SU-DHL-6 (cell line): ENCODE data around the gene SNX30.

Experiments
- EZH2phosphoT487 ChIP-seq: fragments of 200-600 bp; sonication (generic), shearing (Covaris generic); conservative IDR thresholded peaks from 2 replicates; pipeline ENCODE4 v1.6.1; 2018; ENCODE audit warnings: mild to moderate bottlenecking, antibody characterized with exemption, low read length, moderate library complexity, mixed read lengths
- TF ChIP-seq, protein P1 (sequence below): fragments of 200-600 bp; sonication (generic); IDR thresholded peaks from one replicate; pipeline ENCODE4 v1.5.1; 2017; ENCODE audit warnings: antibody characterized with exemption, mild to moderate bottlenecking, low read length, moderate library complexity; ENCODE audit not compliant: insufficient read depth, poor library complexity, severe bottlenecking

DNA sequence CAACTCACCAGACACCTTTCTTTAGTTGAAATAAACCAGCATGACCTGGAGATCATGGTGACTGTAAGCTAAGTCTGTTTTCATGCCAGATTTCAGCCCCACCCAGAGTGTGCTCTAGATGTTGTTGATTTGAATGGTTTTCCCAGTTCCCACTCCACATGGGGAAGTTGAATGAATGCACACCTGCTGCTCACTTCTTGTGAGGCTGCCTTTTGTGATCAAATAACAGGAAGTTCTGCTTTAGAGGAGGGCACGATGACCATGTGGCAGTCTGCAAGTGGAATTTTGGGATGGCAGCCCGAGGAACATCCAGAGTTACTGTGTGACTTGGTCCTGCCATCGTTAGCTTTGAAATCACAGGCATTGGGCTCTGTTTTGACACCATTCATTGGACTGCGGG is 121.5 kb downstream of the SNX30 start:
- TF ChIP-seq, protein P1, sequence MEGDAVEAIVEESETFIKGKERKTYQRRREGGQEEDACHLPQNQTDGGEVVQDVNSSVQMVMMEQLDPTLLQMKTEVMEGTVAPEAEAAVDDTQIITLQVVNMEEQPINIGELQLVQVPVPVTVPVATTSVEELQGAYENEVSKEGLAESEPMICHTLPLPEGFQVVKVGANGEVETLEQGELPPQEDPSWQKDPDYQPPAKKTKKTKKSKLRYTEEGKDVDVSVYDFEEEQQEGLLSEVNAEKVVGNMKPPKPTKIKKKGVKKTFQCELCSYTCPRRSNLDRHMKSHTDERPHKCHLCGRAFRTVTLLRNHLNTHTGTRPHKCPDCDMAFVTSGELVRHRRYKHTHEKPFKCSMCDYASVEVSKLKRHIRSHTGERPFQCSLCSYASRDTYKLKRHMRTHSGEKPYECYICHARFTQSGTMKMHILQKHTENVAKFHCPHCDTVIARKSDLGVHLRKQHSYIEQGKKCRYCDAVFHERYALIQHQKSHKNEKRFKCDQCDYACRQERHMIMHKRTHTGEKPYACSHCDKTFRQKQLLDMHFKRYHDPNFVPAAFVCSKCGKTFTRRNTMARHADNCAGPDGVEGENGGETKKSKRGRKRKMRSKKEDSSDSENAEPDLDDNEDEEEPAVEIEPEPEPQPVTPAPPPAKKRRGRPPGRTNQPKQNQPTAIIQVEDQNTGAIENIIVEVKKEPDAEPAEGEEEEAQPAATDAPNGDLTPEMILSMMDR, result no peak
- TF ChIP-seq EZH2phosphoT487, result no peak
